NCI-H2081 (cell line): ENCODE measurements around the gene TPK1.
A peak's percentile ranks its signal among the peaks of the same experiment; 100 is the strongest.
"Not testable (repeated sequence)": the region's sequence is repeated elsewhere in the genome, so short reads cannot be mapped to it uniquely, and the experiment has no call there.

ENCODE experiments used
- DNase-seq, 2 experiments: peaks; one replicate each; lab custom pipeline; 2025; lab: John Stamatoyannopoulos, UW

The TPK1 gene

DNA sequence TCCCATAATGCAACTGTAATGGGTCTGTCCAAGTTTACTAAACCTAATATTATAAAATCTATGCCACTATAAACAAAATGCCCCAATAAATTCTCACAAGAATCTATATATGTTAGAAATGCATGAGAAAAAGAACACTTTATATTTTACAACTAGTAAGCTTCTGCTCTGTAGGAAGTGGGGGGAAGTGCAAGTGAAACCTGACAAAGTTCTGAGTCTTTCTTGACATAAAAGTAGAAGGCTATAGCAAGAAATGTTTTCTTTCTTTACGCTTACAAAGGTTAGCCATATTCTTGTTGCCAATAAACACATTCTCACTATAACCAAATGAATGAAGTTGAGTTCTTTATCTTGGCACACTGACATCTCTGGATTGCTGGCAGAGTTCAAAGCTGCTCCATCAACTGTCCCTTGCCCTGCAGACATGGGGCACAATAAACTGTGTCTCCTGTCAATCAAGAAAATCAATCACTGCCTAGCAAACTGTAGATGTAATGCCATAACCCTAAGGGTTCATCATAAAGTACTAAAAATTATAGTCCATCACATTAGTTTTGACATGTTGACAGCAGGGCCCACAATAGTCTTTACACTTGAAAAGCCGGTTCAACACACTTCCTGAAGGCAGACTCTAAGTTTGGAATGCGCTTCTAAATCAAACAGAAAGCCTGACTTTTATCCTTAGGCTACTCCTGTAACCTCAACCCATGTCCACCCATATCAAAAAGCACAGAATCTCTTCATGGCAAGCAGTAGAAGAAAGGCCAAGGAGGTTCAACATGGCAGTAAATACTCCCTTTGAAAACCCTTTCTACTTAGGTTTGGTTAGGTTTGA lies 58.6 kb downstream of the TPK1 start:
- DNase-seq: no peak

DNA sequence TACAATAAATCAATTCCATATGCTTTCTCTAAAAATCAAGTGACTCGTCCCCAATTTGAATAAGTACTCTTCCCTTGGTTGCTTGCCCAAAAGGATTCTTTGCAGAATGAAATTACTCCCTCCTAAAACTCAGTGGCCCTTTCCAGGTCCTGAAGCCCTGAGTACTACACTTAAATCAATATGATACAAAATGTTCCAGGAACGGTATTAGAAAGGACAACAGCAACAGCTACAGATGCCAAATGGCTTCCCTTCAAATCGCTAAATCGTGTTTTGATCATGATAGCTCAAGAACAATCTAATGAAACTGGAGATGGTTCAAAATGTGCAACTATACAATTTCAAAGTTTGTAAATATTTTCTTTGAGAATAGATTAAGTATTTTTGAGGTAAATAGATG lies 59.4 kb downstream of the TPK1 start:
- DNase-seq: no peak

- no peak for DNase-seq
Observed at GRCh38 chr7:144775749-144776148, 60.1 kb downstream of the TPK1 start.

- no peak for DNase-seq
Observed at GRCh38 chr7:144771927-144772326, 63.9 kb downstream of the TPK1 start.

DNA sequence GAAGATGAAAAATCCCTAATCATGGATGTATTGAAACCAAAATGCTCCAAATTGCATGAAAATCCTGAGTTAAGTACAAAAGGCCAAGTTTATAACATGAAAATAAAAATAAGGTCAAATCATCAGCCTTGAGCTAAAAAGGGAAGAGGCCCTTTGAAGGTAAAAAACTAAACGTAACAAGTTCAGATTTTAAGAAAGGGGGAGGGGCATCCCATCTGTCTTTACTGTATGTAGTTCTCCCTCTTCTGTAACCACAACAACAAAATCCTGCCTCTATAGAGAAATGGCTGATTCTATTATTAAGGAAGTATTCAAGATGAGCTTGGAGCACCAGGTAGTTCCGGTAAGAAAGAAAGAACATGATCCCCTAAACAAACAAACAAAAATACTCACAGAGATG lies 64.7 kb downstream of the TPK1 start:
- no peak for DNase-seq

GRCh38 chr7:144769352-144769751 lies 66.5 kb downstream of the TPK1 start:
- DNase-seq: no peak

DNA sequence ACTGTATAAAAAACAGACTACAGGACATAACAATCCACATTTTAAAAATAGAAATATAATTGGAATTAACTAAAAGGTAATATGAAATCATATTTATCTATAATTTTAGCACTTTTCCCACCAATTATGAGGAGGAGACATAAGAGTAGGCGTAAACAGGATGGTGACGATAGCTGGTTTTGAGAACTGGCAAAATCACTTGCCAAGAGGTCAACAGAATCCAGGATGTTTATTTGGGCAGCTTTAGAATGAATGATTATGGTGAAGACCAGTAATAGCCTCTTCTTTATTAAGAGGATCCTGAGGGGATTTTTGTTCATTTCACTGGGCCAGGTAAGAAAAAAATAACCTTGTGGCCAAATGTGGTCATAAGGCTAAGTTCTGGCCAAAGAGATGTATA lies 67.2 kb downstream of the TPK1 start:
- no peak for DNase-seq

- DNase-seq: no peak
Observed at GRCh38 chr7:144763291-144763690, 72.6 kb downstream of the TPK1 start.

DNA sequence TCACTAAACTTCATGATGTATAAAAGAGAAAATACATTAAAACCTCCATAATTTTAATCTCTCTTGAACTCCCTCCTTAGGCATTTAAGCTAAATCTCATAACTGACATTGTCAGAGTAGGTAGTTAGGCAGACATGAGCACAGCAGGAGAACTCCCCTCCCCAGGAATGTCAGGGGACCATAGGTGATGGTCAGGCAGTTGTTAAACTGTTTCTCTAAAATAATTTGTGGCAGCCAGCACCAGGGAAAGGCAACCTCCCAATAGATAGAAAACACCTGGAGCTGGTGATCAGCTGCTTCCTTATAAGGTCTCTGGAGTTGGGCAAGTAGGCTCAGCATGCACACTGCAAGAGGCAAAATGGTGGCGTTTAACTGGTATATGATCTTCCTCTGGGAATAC lies 73.0 kb downstream of the TPK1 start:
- no peak for DNase-seq

DNA sequence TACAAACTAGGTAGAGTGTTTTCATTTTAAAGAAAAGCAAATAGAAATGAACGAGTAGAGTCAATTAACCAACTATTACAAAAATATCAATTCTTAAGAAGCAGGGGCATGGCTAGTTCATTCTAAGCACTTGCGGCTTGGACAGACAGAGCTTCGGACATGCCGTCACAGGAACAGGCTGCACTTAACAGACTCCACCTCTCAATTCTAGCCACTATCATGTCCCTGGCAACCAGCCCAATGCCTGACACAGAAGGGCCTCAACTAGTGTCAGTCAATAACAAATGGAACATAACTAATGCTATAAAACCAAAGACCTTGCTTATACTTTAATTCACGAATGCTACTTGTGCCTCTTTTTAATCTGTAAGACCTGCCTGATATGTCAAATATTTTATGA lies 74.4 kb downstream of the TPK1 start:
- DNase-seq: no peak

DNA sequence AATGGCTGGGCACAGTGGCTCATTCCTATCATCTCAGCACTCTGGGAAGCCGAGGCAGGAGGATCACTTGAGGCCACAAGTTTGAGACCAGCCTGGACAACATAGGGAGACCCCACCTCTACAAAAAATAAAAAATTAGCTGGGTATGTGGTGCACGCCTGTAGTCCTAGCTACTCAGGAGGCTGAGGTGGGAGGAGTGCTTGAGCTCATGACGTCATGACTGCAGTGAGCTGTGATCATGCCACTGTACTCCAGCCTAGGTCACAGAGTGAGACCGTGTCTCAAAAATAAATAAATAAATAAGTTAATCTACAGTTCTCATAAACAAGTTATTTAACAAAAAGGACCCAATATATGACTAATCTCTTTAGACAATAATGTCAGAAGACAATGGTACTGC lies 76.2 kb downstream of the TPK1 start:
- DNase-seq: no peak

DNA sequence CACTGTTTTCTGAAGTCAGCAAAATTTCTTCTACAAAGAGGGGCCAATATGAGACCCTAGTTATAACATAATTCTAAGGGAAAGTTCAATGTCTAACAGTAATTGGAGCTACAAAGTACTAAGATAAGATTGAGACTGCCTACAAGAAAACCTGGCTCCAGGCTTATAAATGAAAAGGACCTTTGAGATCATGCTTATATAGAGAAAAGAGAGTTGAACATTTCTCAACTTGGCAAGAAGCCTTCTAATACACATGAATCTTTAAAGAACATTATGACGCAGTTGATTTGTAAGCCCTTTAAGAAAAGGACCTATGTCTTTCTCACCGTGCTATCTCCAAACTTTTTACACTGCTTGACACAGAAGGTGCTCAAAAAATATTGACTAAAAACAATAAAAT lies 87.9 kb downstream of the TPK1 start:
- no peak for DNase-seq

GRCh38 chr7:144738708-144739314 lies 97.0 kb downstream of the TPK1 start:
- DNase-seq: peak; percentile 22 to 41

DNA sequence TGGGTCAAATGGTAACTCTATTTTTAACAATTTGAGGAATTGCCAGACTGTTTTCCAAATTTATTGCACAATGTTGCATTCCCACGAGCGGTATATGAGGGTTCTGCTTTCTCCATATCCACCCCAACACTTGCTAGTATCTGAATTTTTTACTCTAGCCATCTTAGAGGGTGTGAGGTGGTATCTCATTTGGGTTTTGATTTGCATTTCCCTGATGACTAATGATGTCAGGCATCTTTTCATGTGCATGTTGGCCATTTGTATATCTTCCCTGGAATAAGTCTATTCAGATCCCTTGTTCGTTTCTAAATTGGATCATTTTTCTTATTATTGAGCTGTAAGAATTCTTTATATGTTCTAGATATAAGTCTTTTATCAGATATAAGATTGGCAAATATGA lies 97.7 kb downstream of the TPK1 start:
- DNase-seq: no peak

DNA sequence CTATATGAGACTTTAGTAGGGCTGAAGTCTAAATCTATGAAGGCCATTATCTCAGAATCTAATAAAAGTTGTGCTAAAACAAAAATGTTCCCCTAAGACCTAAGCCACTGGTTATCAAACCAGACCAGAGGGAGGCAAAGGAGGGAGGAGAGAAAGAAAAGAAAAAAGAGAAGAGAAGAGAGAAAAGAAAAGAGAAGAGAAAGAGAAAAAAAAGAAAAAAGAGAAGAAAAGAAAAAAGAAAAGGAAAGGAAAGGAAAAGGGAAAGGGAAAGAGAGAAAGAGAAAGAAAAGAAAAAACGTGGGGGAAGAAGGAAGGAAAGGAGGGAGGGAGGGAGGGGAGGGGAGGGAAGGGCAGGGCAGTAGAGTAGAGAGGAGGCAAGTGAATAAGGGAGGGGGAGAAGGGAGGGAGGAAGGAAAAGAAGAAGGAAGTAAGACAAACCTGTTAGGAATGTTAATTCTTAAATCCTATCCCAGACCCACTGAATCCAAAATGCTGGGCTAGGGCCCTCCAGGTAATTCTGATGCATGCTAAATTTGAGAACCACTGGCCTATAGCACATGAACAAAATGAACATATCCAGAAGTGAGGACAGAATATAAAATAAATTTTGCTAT lies 98.9 kb downstream of the TPK1 start:
- no peak for DNase-seq

DNA sequence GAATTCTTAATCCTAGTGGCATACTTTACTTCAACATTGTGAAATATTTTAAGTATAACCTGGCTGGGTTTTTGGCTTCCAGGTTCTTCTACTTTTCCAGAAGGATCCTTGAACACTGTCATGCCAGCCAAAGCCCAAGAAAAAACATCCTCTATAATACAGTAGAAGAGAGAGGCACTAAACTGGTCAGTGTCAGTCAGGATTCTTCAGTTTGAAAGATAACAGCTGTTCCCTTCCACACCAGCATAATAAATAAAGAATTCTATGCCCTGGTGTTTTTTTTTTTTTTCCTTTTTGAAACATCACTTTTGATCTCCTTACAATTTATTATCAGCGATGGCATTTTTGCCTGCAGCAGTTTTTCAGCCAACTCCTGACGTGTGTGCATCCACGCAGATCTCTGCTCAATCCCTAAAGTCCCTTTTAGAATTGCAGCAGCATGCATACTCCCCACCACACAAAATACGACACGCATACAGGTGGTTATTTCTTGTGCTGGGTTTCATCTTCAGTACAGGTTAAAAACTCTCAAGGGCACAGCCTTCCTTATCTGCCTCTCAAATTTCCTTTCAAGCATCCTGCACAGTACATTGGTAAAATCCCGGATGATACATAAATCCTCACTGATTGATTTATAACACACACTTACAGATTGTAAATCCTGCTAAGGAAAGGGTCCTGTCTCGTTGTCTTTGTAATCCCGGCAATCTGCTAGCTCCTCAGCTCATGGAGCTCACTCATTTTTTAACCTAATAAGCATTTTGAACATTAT lies 100.2 kb downstream of the TPK1 start:
- DNase-seq: no peak

DNA sequence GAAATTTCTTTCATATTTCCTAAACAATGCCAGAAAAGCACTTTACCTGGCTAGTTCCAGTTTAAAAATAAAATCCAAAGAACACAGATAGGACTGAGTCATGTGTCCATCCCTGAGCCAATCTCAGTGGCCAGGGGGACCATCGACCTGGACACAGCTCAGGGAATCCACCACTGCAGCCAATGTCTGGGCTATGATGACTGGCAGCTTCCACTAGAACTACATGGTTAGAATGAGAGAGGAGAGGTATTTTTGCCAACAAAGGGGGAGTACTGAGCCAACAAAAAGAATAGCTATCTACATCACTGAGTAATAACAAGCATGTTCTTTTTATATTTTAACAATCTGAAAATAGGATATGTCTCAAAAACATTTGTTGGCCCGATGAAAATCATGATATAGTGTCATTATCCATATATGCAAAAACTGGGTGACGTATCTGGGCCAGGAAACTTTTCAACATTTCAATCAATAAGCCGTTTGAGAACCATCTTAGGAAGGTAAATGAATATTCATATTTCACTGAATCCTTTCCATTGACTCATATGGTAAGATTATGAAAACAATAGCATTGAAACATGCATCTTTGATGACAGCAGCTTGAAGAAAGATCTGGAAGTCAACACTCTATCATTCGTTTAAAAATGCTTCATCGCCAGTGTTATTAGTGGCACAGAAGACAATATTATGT lies 104.0 kb downstream of the TPK1 start:
- DNase-seq: no peak

DNA sequence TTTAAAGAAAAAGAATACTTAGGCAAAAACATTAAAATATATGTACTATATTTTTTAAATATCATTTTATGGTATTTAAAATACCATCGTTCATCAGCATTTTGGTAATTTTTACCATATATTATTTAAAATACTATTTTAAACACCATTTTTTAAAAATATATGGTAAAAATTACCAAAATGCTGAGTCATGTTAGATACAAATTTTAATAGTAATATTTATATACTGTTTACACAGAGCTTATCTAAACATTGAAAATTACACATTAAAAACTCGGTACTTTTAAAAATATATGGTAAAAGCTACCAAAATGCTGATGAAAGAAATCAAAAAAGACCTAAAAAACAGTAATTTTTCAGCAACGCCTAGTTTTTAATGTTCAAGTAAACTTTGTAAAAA lies 105.6 kb downstream of the TPK1 start:
- no peak for DNase-seq

DNA sequence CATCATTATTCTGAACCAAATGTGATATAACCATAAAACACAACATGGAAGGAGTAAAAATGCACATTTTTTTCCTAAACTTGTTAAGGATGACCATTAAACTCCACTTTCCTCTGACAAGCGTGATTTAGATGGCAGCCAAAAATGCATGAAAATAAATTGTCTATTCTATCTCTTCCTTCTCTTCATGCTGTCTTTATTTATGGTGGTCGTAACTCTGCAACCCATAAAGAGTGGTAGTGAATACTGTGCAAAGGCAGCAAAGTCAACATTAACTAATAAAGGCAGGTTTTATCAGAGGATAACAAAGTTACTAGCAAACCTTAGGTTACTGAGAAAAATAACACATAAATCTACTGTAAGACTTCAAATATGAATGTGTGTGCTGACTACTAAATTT lies 106.6 kb downstream of the TPK1 start:
- DNase-seq: no peak

DNA sequence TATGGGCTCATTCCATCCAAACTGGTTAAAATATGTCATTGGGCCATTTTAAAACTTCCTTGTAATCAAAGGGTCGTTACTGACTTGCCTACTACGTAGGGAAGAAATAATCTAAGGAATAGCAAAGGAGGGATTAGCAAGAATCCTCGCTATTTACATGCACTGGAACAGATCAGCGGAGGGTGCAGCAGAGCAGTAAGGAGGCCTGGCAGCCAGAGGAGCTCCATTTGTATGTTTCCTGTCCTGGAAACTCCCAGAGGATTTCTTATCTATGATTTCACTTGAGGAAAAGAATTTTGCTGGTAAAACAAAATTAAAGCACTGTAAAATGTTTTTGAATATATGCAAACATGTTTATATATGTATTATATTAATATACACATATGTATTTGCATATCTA lies 107.3 kb downstream of the TPK1 start:
- DNase-seq: no peak

DNA sequence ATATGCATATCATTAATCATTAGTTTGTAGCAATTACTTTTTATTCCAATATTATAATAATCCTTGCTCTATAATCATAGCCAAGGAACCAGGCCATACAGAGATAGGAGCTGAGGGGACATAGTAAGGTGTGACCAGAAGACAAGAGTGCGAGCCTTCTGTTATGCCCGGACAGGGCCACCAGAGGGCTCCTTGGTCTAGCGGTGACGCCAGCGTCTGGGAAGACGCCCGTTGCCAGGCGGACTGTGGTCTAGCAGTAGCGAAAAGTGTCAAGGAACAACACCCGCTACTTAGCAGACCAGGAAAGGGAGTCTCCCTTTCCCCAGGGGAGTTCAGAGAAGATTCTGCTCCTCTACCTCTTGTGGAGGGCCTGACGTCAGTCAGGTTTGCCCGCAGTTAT lies 109.0 kb downstream of the TPK1 start:
- DNase-seq: not testable (repeated sequence)

DNA sequence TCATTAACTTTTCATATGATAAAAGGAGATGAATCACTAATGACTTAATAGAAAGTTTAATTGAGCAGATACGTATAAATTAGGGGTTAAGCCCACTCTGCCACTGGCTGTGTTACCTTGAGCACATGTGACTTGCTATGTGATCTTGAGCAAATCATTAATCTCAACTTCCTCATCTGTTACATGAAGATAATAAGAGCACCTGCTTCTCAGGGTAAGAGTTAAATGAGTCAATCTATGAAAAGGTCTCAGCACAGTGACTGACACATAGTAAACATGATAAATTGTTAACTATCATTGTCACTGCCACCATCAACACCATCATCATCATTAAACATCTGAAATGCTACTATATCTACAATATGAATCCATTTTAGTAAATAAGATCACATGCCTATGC lies 110.8 kb downstream of the TPK1 start:
- DNase-seq: no peak
